VCaP (cell line): ENCODE results near the gene WIPI1.

ENCODE experiments used
- H3K27ac ChIP-seq: fragments of 450-650 bp; 2 replicates; pipeline ENCODE4 v1.5.1; 2017
- CTCF ChIP-seq: fragments of 450-650 bp; conservative IDR thresholded peaks from 2 replicates; pipeline ENCODE4 v1.5.1; 2017; ENCODE audit warnings: mild to moderate bottlenecking, moderate library complexity

The WIPI1 gene

GRCh38 chr17:68459037-68459639, 1.8 kb upstream of the WIPI1 start:
- no peak for TF ChIP-seq CTCF
- no peak overlapping the region for H3K27ac ChIP-seq

DNA sequence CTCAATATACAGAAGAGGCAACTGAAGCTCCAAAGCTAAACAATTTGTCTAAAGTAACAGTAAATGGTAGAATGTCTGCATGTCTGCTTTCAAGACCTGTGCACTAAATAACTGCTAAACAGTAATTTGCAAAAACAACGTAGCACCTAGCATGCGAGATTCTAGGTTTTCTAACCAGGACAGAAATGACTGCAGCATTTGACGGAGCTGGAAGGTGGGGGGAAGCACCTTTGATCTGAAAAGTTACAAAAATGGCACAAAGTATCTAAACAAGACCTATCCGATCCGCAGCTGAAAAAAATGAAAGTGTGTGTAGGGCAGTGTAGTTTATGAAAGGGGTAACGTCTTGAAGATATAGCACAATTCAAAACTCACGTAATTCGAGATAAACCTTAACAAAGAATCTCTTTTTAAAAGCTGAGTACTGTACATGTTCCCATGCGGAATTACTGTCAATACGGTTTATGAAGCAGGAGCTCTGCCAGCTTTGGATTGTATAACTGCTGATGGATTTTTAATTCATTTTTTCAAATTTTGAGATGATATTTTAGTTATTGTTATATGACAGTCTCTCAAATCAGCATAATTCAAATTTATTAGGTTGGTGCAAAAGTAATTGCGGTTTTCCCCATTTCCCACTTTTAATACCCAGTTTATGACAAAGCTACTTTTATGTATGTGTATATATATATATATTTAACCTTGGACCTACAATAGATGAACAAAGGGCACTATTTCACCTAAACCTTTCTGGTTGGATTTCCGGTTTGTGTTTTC, 1.2 kb upstream of the WIPI1 start:
- no peak for TF ChIP-seq CTCF
- H3K27ac ChIP-seq: no peak overlapping the region

DNA sequence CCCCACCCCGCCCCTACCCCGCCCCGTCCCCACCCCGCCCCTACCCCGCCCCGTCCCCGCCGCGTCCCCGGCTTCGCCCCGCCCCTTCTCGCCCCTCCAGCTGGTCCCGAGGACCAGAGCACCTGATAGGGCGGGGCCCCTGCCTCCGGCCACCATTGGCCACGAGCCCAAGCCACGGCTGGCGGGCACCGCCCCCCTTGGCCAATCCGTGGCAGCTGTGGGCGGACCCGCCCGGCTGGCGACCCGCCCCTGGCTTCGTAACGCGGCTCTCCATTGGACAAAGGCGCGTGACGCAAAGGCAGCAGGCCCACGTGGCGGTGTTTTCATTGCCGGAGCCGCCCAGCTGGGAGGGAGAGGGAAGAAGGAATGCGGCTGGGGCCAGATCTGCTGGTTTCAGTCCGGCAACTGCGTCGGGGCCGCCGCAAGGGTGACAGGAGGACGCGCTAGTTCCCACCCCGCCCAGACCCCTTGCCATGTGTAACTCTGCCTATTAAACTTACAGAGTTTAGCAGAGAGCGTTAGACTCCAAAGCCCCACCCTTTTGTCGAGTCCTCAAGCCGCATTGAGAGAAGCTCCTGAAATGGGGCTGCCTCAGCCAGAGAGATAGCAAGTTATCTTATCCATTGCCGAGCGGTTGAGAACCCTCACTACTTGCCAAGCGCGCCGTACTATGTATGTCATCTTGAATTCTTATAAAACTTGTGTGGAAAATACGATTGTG, 403 bp upstream of the WIPI1 start:
- H3K27ac ChIP-seq: no peak overlapping the region
- TF ChIP-seq CTCF: no peak

DNA sequence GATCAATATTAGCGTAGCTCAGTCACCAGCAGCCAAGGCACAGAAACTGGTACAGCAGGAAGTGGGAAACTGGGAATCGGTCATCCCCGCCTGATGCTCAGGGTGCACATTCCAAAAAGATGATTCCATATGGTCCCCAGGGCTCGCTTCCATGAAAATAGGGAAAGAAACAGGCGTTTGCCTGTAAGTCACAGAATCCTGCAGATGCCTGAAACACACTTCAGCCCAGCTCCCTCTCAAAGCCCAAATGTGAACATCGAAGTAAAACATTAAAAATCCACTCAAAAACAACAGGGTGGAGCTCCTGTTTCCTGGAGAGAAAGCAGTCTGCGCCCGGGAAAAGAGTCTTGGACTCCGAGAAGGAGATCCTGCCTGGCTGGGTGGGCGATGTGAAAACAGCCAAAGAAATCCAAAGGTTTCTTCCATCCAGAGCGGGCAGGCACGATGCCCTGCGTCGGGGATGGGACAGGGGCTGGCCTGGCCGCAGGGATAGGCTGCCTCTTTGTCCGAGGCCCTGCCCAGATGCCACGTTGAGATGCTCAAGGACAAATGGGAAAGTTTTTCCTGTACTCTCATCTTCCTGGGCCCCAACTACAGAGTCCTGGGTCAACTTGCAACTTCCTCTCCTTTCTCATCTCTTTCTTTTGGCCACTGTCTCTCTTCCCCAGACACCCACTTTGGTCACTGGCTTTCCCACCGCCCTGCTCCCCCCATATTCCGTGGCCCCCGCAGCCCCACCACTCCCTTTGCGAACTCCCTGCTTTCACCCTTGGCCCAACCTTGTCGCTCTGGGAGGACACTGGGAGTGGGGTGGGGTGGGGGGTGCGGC, 743 bp downstream of the WIPI1 start:
- TF ChIP-seq CTCF: no peak
- peak overlapping the region; percentile 62 for H3K27ac ChIP-seq

DNA sequence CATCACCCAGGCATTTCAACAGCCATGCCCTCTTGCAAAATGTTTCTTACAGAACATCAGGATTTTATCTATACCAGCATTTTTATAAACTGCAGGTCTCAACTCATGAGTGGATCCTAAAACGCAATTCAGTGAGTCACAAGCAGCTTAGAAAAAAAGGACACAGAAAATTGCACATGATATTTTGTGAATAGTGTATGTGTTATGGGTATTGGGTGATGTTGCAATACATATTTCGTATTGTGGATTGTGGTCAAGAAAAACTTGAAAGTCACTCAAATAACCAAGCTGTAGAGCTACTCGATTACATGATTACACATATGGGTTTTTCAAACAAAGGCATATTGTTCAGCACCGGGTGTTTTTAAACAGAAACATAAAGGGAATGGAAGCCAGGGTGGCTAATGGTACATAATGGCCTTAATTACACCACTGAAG, 1.4 kb downstream of the WIPI1 start:
- peak overlapping the region; percentile 62 for H3K27ac ChIP-seq
- TF ChIP-seq CTCF: no peak

GRCh38 chr17:68453991-68454665, 3.2 kb downstream of the WIPI1 start:
- no peak for TF ChIP-seq CTCF
- no peak overlapping the region for H3K27ac ChIP-seq
